Gastrocnemius medialis (tissue), 4 donors: ENCODE measurements around the gene PRSS53. TPM values are rescaled to one million over a fixed set of nuclear protein-coding genes. Genes with fewer than 3 reads are reported as not detected.

Source experiments
- ATAC-seq, 2 donors: fragments of 150-250 bp; one replicate each; pipeline ENCODE4 v1.9.1; 2016
- DNase-seq, 2 donors: peaks; one replicate each; pipeline ENCODE4 v3.0.0-alpha.2; 2019
- H3K27ac ChIP-seq, 4 donors: fragments of 200-600 bp; sonication (generic); 1 replicate in 1 of 4; 2 replicates in 3 of 4; pipeline ENCODE4 v1.5.1; 2016 to 2018; ENCODE audit warnings: mild to moderate bottlenecking in 2 of 4, moderate library complexity in 1 of 4
- H3K27me3 ChIP-seq, 3 donors: fragments of 200-600 bp; sonication (generic) in 2 of 3; 1 replicate in 1 of 3; 2 replicates in 2 of 3; pipeline versions ENCODE4 v1.5.1 to v1.6.0; 2016 to 2019; ENCODE audit warnings: mild to moderate bottlenecking in 1 of 3, moderate library complexity in 1 of 3
- H3K36me3 ChIP-seq, 2 donors: fragments of 200-600 bp; sonication (generic) in 1 of 2; one replicate each; pipeline ENCODE4 v1.5.1; 2017 to 2018
- H3K4me1 ChIP-seq, 2 donors: fragments of 200-600 bp; sonication (generic) in 1 of 2; one replicate each; pipeline ENCODE4 v1.5.1; 2016 to 2017; ENCODE audit warnings: mild to moderate bottlenecking in 2 of 2
- H3K4me3 ChIP-seq, 4 donors: fragments of 200-600 bp; sonication (generic) in 3 of 4; 1 replicate in 1 of 4; 2 replicates in 3 of 4; pipeline ENCODE4 v1.5.1; 2016 to 2019; ENCODE audit warnings: mild to moderate bottlenecking in 2 of 4
- H3K9me3 ChIP-seq, 3 donors: fragments of 200-600 bp; sonication (generic) in 2 of 3; 1 replicate in 1 of 3; 2 replicates in 2 of 3; pipeline ENCODE4 v1.5.1; 2016 to 2019
- CTCF ChIP-seq, 5 experiments: fragments of 450-650 bp in 3 of 5; fragments of 200-600 bp in 2 of 5; sonication (generic) in 2 of 5; IDR thresholded peaks in 4 of 5; conservative IDR thresholded peaks in 1 of 5; 1 replicate in 4 of 5; 2 replicates in 1 of 5; pipeline ENCODE4 v1.5.1; 2016 to 2019; ENCODE audit warnings: antibody characterized with exemption in 5 of 5, mild to moderate bottlenecking in 3 of 5, moderate library complexity in 3 of 5
- POLR2A ChIP-seq, 2 donors: fragments of 450-650 bp; IDR thresholded peaks; one replicate each; pipeline ENCODE4 v1.6.1; 2017; ENCODE audit warnings: antibody characterized with exemption in 2 of 2, mild to moderate bottlenecking in 2 of 2, moderate library complexity in 2 of 2
- in situ Hi-C, 4 donors: fragments of 200-750 bp; cut with MboI; loops; one replicate each; pipeline versions ENCODE4 v1.15.0 to v1.8.0; 2017; ENCODE audit warnings: low sequenced_read_pairs in 4 of 4
- intact Hi-C: fragments of 100-400 bp; cut with DNase I; formaldehyde crosslinking; loops from one replicate; pipeline ENCODE4 v1.15.1; 2023; ENCODE audit warnings: low total_unique reads
- total RNA-seq, 4 donors: library from RNA; depleted of rRNA; stranded (reverse); fragments of >200 nt; gene quantifications; one replicate each; pipeline versions ENCODE4 v1.1.0 to v1.2.3, GENCODE V29; 2016

The PRSS53 gene
- total RNA-seq, 4 donors from 2014 or later = 0.07 to 0.75 (median 0.21) TPM

GRCh38 chr16:31090540-31090939 is 1.8 kb upstream of the PRSS53 start:
- Histone ChIP-seq H3K4me3 (no peak overlapping the region), H3K36me3 (peaks cover 0 to 10% of the 10 kb centered on the region in 2 donors), H3K27me3 (no peaks in the 10 kb centered on the region), H3K4me1 (peaks cover 8 to 13% of the 10 kb centered on the region in 2 donors), H3K9me3 (no peaks in the 10 kb centered on the region), H3K27ac (no peak overlapping the region)
- intact Hi-C loops (no loop called here), in situ Hi-C loops (loop anchor here in 2 of 4 donors (10.0 to 25.0 kb wide), 2 partner anchors 64 to 103 kb away; partner anchors contain the start of genes HSD3B7 (in 1 of the 2) and PRSS36 (in 1 of the 2))
- DNase-seq = no peak
- TF ChIP-seq CTCF (IDR thresholded peaks at IDR 0.05 in 4 of 5, conservative IDR thresholded peaks at IDR 0.05 in 1 of 5) (no peak), POLR2A (IDR thresholded peaks at IDR 0.05) (no peak)
- ATAC-seq = no peak

DNA sequence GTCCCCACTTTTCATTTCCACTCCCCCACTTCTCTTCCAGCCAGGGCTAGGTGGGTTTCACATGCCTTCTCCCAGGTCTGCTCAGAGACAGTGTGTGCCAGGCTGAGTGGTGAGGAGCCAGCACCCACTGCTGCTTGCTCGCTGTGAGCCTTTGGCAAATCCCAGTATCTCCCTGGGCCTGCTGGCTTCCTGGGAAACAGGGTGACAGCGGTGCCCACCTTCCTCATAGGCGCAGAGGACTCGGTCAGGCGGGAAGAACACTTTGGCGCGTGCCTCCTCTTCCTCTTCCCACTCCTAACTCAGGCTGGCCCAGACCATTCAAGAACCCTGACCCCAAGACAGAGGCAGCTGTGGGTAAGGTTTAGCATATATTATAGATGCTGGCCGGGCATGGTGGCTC is 456 bp upstream of the PRSS53 start:
- H3K27me3 ChIP-seq = no peaks in the 10 kb centered on the region
- in situ Hi-C loops (loop anchor here in 1 of 4 donors (25.0 kb wide), 1 partner anchor 102 kb away; the partner anchor contains the start of gene HSD3B7), intact Hi-C loops (no loop called here)
- H3K27ac ChIP-seq = no peak overlapping the region
- TF ChIP-seq POLR2A (IDR thresholded peaks at IDR 0.05) (no peak), CTCF (IDR thresholded peaks at IDR 0.05 in 4 of 5, conservative IDR thresholded peaks at IDR 0.05 in 1 of 5) (no peak)
- no peak for DNase-seq
- H3K4me3 ChIP-seq = no peak overlapping the region
- peaks cover 8 to 13% of the 10 kb centered on the region in 2 donors for H3K4me1 ChIP-seq
- no peak for ATAC-seq
- peaks cover 0 to 10% of the 10 kb centered on the region in 2 donors for H3K36me3 ChIP-seq
- no peaks in the 10 kb centered on the region for H3K9me3 ChIP-seq

DNA sequence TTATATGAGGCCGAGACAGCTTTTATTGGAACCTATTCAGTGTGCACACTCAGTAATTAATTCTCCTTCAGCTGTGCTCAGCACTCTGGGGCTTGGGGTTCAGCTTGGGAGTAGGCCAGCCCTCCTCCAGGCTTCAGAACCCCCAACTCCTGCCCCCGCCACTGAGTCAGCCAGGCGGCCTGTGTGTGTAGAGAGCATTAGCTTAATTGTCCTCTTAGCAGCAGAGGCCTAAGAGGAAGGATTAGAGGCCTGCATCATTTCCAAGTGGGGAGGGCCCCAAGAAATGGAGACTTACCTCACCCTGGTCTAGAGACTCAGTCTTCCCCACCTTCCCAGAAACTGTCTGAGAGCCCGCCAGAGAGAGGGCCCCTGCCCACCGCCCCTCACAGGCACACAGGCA is 772 bp downstream of the PRSS53 start:
- TF ChIP-seq CTCF (IDR thresholded peaks at IDR 0.05 in 4 of 5, conservative IDR thresholded peaks at IDR 0.05 in 1 of 5) (no peak), POLR2A (IDR thresholded peaks at IDR 0.05) (no peak)
- no peaks in the 10 kb centered on the region for H3K9me3 ChIP-seq
- in situ Hi-C loops = loop anchor here in 1 of 4 donors (25.0 kb wide), 1 partner anchor 101 kb away; the partner anchor contains the start of gene HSD3B7
- H3K4me3 ChIP-seq = no peak overlapping the region
- peaks cover 0 to 1% of the 10 kb centered on the region in 2 donors for H3K4me1 ChIP-seq
- H3K27ac ChIP-seq = no peak overlapping the region
- intact Hi-C loops = no loop called here
- H3K36me3 ChIP-seq = peaks cover 0 to 10% of the 10 kb centered on the region in 2 donors
- ATAC-seq (no peak), DNase-seq (no peak)
- no peaks in the 10 kb centered on the region for H3K27me3 ChIP-seq

- in situ Hi-C loops = loop anchor here in 1 of 4 donors (25.0 kb wide), 1 partner anchor 100 kb away; the partner anchor contains the start of gene HSD3B7
- no peaks in the 10 kb centered on the region for H3K9me3 ChIP-seq
- H3K27me3 ChIP-seq = no peaks in the 10 kb centered on the region
- H3K27ac ChIP-seq = no peak overlapping the region
- ATAC-seq = no peak
- H3K4me3 ChIP-seq = no peak overlapping the region
- no peak for TF ChIP-seq POLR2A (IDR thresholded peaks at IDR 0.05)
- TF ChIP-seq CTCF (IDR thresholded peaks at IDR 0.05 in 4 of 5, conservative IDR thresholded peaks at IDR 0.05 in 1 of 5) = no peak
- intact Hi-C loops = no loop called here
- peaks cover 0 to 10% of the 10 kb centered on the region in 2 donors for H3K36me3 ChIP-seq
- no peaks in the 10 kb centered on the region for H3K4me1 ChIP-seq
- DNase-seq = no peak
Measured at GRCh38 chr16:31087481-31087880, 1.3 kb downstream of the PRSS53 start.

- H3K36me3 ChIP-seq = peaks cover 0 to 10% of the 10 kb centered on the region in 2 donors
- in situ Hi-C loops = loop anchor here in 1 of 4 donors (25.0 kb wide), 1 partner anchor 99 kb away; the partner anchor contains the start of gene HSD3B7
- no peak overlapping the region for H3K27ac ChIP-seq
- no peaks in the 10 kb centered on the region for H3K27me3 ChIP-seq
- TF ChIP-seq POLR2A (IDR thresholded peaks at IDR 0.05) (no peak), CTCF (IDR thresholded peaks at IDR 0.05 in 4 of 5, conservative IDR thresholded peaks at IDR 0.05 in 1 of 5) (no peak)
- no peak for ATAC-seq
- H3K4me1 ChIP-seq = no peaks in the 10 kb centered on the region
- no peak for DNase-seq
- H3K4me3 ChIP-seq = no peak overlapping the region
- intact Hi-C loops = no loop called here
- no peaks in the 10 kb centered on the region for H3K9me3 ChIP-seq
Measured at GRCh38 chr16:31086629-31086906, 2.2 kb downstream of the PRSS53 start.
